Peyer's patch (tissue), 4 donors: ENCODE results near the gene GP1BB. TPM values are rescaled to one million over a fixed set of nuclear protein-coding genes. Genes with fewer than 3 reads are reported as not detected.
A peak's percentile ranks its signal among the peaks of the same experiment; 100 is the strongest.

Experiments
- DNase-seq, 3 donors: peaks; one replicate each; pipeline ENCODE4 v3.0.0-alpha.2; 2017 to 2019
- H3K27ac ChIP-seq, 4 donors: fragments of 200-600 bp; sonication (generic); one replicate each; pipeline ENCODE4 v1.5.1; 2016 to 2019
- H3K27me3 ChIP-seq, 2 donors: fragments of 200-600 bp; sonication (generic); one replicate each; pipeline ENCODE4 v1.5.1; 2019
- H3K36me3 ChIP-seq, 3 donors: fragments of 200-600 bp; sonication (generic); one replicate each; pipeline ENCODE4 v1.5.1; 2016 to 2019
- H3K4me1 ChIP-seq, 4 donors: fragments of 200-600 bp; sonication (generic); one replicate each; pipeline ENCODE4 v1.5.1; 2016 to 2019
- H3K4me3 ChIP-seq, 4 donors: fragments of 200-600 bp; sonication (generic); 1 replicate in 3 of 4; 2 replicates in 1 of 4; pipeline ENCODE4 v1.5.1; 2016 to 2019; ENCODE audit warnings: mild to moderate bottlenecking in 1 of 4
- H3K9me3 ChIP-seq, 4 donors: fragments of 200-600 bp; sonication (generic); one replicate each; pipeline ENCODE4 v1.5.1; 2016 to 2019; ENCODE audit warnings: mild to moderate bottlenecking in 1 of 4
- CTCF ChIP-seq, 6 experiments: fragments of 450-650 bp in 4 of 6; fragments of 200-600 bp in 2 of 6; sonication (generic) in 1 of 6; IDR thresholded peaks; one replicate each; pipeline ENCODE4 v1.5.1; 2017 to 2019; ENCODE audit warnings: antibody characterized with exemption in 6 of 6, mild to moderate bottlenecking in 3 of 6, moderate library complexity in 1 of 6
- POLR2A ChIP-seq, 2 donors: fragments of 450-650 bp; IDR thresholded peaks; one replicate each; pipeline ENCODE4 v1.5.1; 2017; ENCODE audit warnings: antibody characterized with exemption in 2 of 2, mild to moderate bottlenecking in 2 of 2, moderate library complexity in 2 of 2
- total RNA-seq, 4 donors: library from RNA; depleted of rRNA; stranded (reverse); fragments of >200 nt; gene quantifications; one replicate each; pipeline ENCODE4 v1.1.0, GENCODE V29; 2016

GP1BB gene
- total RNA-seq, 4 donors from 2014 or later: 1.1 to 9.1 (median 2.0) TPM

DNA sequence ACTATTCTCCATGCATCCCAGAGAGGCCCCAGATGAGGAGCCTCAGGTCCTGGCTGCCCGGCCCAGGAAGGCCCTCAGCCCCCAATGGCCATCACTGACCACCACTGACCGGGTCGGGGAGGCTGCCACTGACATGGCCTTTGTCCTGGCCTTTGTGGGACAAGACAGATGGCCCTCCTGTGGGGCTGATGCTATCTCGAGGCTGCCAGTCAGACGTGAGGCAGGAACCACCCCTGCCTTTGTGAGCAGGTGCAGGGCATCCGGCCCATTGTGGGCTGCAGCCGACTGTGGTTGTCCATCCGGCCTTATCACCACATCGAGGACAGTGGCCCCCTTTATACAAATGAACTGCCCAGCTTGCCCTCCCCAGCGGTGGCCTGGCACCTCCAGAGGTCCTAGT, 5.5 kb downstream of the GP1BB start:
- Histone ChIP-seq H3K27me3 (peaks cover 0 to 4% of the 10 kb centered on the region in 2 donors), H3K36me3 (no peaks in the 10 kb centered on the region), H3K9me3 (no peaks in the 10 kb centered on the region), H3K4me1 (peaks cover 0 to 7% (median 3%) of the 10 kb centered on the region in 4 donors), H3K4me3 (no peak overlapping the region), H3K27ac (no peak overlapping the region)
- no peak for DNase-seq
- TF ChIP-seq CTCF (IDR thresholded peaks at IDR 0.05): no peak
- no peak for TF ChIP-seq POLR2A (IDR thresholded peaks at IDR 0.05)

GRCh38 chr22:19729507-19729906, 6.2 kb downstream of the GP1BB start:
- no peaks in the 10 kb centered on the region for H3K36me3 ChIP-seq
- no peak for DNase-seq
- H3K4me1 ChIP-seq: peaks cover 0 to 5% (median 0%) of the 10 kb centered on the region in 4 donors
- TF ChIP-seq CTCF (IDR thresholded peaks at IDR 0.05) (no peak), POLR2A (IDR thresholded peaks at IDR 0.05) (no peak)
- no peak overlapping the region for H3K4me3 ChIP-seq
- H3K9me3 ChIP-seq: no peaks in the 10 kb centered on the region
- H3K27me3 ChIP-seq: peaks cover 0 to 4% of the 10 kb centered on the region in 2 donors
- H3K27ac ChIP-seq: no peak overlapping the region

DNA sequence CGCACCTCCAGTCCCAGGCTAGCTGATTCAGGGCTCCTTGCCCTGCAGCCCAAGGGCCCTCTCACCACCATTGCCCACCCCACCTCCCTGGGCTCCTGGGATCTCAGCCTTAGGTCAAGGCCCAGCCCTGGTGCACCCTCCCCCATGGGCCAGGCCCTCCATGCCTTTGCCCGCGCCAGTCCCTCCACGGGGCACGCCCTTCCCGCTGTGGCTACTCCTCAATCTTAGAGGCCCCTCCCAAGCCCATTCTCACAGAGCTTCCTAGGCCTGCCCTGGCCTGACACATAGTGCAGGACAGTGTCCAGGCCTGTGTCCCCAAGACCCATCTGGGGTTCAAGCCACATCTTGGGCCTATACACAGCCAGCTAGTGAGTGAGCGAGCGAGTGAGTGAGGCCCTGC, 6.9 kb downstream of the GP1BB start:
- TF ChIP-seq CTCF (IDR thresholded peaks at IDR 0.05) (no peak), POLR2A (IDR thresholded peaks at IDR 0.05) (no peak)
- Histone ChIP-seq H3K27ac (no peak overlapping the region), H3K4me3 (peak overlapping the region in 1 of 4 donors; percentile 51), H3K9me3 (no peaks in the 10 kb centered on the region), H3K27me3 (peaks cover 0 to 4% of the 10 kb centered on the region in 2 donors), H3K36me3 (no peaks in the 10 kb centered on the region), H3K4me1 (peaks cover 0 to 5% (median 0%) of the 10 kb centered on the region in 4 donors)
- DNase-seq: no peak

DNA sequence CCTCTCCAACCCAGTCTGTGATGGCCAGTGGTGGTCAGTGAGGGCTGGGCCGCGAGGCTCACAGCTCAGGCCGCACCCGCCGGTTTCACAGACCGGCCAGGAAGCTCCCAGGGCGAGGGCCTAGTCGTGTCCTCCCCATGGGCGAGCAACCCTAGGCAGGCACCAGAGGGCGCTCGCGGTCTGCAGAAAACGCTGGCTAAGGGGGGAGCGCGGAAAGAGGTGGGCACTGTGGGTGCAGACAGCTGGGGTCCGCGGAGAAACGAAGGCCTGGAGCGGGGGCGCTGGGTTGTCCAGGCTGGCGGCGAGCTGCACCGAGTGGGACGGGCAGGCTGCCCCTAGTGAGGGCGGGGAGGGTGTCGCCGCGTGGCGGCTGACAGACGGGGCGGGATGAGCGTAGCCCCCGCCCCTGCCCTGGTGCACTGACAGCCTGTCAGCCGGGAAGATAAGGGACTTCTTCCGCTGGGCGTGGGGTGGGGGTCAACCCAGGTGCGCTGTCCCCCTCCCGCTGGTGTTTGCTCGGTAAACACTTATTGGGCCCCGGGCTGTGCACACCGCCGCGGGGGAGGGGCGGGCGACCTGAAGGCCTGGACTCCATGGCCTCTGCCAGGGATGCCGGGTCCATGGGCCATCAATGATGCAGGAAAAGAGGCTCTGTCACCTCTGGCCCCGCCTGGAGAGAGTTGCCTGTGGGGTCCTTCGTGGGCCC, 7.5 kb downstream of the GP1BB start:
- Histone ChIP-seq H3K36me3 (no peaks in the 10 kb centered on the region), H3K9me3 (no peaks in the 10 kb centered on the region), H3K4me3 (peak overlapping the region in 3 of 4 donors; percentile 46 to 51 (median 48)), H3K27ac (no peak overlapping the region), H3K27me3 (peaks cover 0 to 4% of the 10 kb centered on the region in 2 donors), H3K4me1 (peaks cover 0 to 5% (median 0%) of the 10 kb centered on the region in 4 donors)
- no peak for TF ChIP-seq POLR2A (IDR thresholded peaks at IDR 0.05)
- peak; percentile 87 to 97 (median 94) for TF ChIP-seq CTCF (IDR thresholded peaks at IDR 0.05)
- peak; percentile 74 to 89 (median 89) for DNase-seq

DNA sequence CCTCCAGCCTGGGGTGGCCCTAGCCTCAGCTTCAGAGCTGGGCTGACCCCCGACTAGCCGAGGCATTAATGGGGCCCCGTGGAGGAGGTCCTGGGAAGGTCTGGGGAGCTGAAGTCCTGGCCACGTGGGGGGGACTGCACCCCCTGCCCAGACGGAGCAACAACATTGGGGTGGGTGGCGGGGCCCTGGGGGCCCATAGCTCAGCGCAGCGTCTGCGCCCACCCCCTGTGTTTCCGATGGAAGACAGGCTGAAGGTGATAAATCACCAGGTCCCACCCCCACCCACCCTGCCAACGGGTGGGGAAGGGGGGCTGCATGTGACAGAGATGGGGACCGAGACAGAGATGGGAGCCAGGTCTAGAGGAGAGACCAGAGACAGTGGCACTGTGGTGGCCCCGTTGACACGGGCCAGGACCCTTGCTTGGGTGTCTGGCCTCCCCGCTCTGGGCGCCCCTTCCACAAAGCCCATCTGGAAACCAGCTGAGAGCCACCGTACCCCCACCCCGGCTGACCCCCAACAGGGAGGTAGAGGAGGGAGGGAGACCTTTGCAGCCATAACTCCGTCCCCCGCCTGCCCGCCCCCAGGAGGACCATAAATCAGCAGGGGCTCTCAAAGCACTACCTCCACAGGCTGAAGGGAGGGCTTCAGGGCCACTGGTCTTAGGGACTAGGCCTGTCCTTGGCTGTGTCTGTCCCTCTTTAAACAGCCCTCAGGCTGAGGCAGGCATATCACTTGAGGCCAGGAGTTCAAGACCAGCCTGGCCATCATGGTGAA, 8.2 kb downstream of the GP1BB start:
- H3K36me3 ChIP-seq: no peaks in the 10 kb centered on the region
- no peaks in the 10 kb centered on the region for H3K9me3 ChIP-seq
- DNase-seq: no peak
- H3K27ac ChIP-seq: no peak overlapping the region
- peaks cover 0 to 5% (median 0%) of the 10 kb centered on the region in 4 donors for H3K4me1 ChIP-seq
- peaks cover 0 to 4% of the 10 kb centered on the region in 2 donors for H3K27me3 ChIP-seq
- no peak for TF ChIP-seq POLR2A (IDR thresholded peaks at IDR 0.05)
- no peak for TF ChIP-seq CTCF (IDR thresholded peaks at IDR 0.05)
- no peak overlapping the region for H3K4me3 ChIP-seq
